ENCODE results near the gene NDUFA12. TPM values are rescaled to one million over a fixed set of nuclear protein-coding genes. Genes with fewer than 3 reads are reported as not detected.

NDUFA12 gene
- total and polyA plus RNA-seq, 10 donors: 65.1 to 150 (median 93.6) TPM

DNA sequence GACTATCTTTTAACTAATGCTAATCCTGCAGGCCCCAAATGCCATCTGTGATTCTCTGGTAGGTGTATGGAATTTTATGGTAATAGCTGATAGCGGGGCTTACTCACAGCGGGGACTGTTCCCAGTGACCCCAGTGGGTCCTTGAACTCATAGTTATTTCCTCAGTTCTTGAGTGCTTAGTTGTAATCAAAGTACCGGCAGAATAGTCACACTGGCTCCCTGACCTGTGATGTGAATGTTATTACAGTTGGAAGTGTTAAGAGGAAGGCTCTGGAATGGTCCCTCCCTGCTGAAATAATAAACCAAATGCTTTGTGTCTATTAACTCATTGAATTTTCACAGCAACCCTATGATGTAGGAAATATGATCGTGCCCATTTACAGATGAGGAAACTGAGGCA lies 78.3 kb downstream of the NDUFA12 start:
- no peak for DNase-seq
- no peak overlapping the region for H3K27ac ChIP-seq
- no peak overlapping the region for H3K4me3 ChIP-seq
- H3K9me3 ChIP-seq: no peaks in the 10 kb centered on the region
- no peaks in the 10 kb centered on the region for H3K36me3 ChIP-seq
- H3K4me1 ChIP-seq: no peaks in the 10 kb centered on the region
- intact Hi-C loops (cut with DNase I; ENCODE audit: low total_unique reads): no loop called here
- TF ChIP-seq, protein P1, sequence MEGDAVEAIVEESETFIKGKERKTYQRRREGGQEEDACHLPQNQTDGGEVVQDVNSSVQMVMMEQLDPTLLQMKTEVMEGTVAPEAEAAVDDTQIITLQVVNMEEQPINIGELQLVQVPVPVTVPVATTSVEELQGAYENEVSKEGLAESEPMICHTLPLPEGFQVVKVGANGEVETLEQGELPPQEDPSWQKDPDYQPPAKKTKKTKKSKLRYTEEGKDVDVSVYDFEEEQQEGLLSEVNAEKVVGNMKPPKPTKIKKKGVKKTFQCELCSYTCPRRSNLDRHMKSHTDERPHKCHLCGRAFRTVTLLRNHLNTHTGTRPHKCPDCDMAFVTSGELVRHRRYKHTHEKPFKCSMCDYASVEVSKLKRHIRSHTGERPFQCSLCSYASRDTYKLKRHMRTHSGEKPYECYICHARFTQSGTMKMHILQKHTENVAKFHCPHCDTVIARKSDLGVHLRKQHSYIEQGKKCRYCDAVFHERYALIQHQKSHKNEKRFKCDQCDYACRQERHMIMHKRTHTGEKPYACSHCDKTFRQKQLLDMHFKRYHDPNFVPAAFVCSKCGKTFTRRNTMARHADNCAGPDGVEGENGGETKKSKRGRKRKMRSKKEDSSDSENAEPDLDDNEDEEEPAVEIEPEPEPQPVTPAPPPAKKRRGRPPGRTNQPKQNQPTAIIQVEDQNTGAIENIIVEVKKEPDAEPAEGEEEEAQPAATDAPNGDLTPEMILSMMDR (IDR thresholded peaks at IDR 0.05 in 8 of 11, conservative IDR thresholded peaks at IDR 0.05 in 3 of 11): no peak
- TF ChIP-seq POLR2A (IDR thresholded peaks at IDR 0.05) (no peak), POLR2AphosphoS5 (IDR thresholded peaks at IDR 0.05) (no peak)
- 65 to 96% (median 83%) methylated on average over 4 of the region's 4 CpGs for WGBS, 5 donors
- H3K27me3 ChIP-seq (replicated peaks in 1 of 7): no peaks in the 10 kb centered on the region

DNA sequence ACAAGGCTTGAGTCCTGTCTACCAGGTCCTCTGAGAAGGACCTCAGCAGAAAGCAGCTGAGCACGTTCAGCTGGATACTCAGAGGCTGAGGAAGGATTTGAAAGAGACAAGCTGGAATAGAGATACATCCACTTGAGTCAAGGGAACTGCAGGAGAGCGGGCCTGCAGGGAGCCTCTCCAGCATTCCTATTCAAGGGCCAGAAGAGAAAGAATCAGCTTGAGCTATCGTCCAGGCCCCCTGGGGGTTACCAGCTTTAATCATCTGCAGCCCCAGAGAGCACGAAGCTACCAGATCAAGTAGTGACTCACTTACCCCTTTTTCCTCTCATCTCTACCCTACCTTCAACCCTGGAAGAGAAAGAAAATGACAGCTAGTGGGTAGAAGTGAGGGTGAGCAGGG lies 80.9 kb downstream of the NDUFA12 start:
- 74 to 87% (median 82%) methylated on average over 4 of the region's 4 CpGs for WGBS, 5 donors
- Histone ChIP-seq H3K36me3 (no peaks in the 10 kb centered on the region), H3K4me1 (no peaks in the 10 kb centered on the region), H3K9me3 (no peaks in the 10 kb centered on the region), H3K4me3 (no peak overlapping the region), H3K27me3 (replicated peaks in 1 of 7) (no peaks in the 10 kb centered on the region), H3K27ac (no peak overlapping the region)
- intact Hi-C loops (cut with DNase I; ENCODE audit: low total_unique reads): no loop called here
- DNase-seq: no peak
- TF ChIP-seq POLR2AphosphoS5 (IDR thresholded peaks at IDR 0.05): no peak
- no peak for TF ChIP-seq POLR2A (IDR thresholded peaks at IDR 0.05)
- TF ChIP-seq, protein P1 (IDR thresholded peaks at IDR 0.05 in 8 of 11, conservative IDR thresholded peaks at IDR 0.05 in 3 of 11): no peak

Other genes starting within 250 kb of the NDUFA12 start
- gene NR2C1, start 69.9 kb upstream of the NDUFA12 start, total RNA-seq: 100 to 1,000 TPM in 1 of 7 donors, 10 to 100 TPM in 6; 30.2 to 133 (median 42.9) TPM
- 10 to 100 TPM; 31.3 to 73.4 (median 49.9) TPM for gene NR2C1, start 69.9 kb upstream of the NDUFA12 start, polyA plus RNA-seq
- gene FGD6, start 213.8 kb upstream of the NDUFA12 start, total RNA-seq: 10 to 100 TPM in 6 of 7 donors, 1 to 10 TPM in 1; 8.5 to 13.0 (median 10.8) TPM
- gene FGD6, start 213.8 kb upstream of the NDUFA12 start, polyA plus RNA-seq: 1 to 10 TPM in 2 of 3 donors, under 1 TPM in 1; 0.78 to 1.9 (median 1.7) TPM
- gene VEZT, start 214.1 kb upstream of the NDUFA12 start, total RNA-seq: 10 to 100 TPM; 38.6 to 64.3 (median 48.7) TPM
- gene VEZT, start 214.1 kb upstream of the NDUFA12 start, polyA plus RNA-seq: 10 to 100 TPM; 17.0 to 19.8 (median 17.8) TPM

Measured in spleen (tissue), 11 donors.